ENCODE measurements around the gene SCFD2.
"Not testable (repeated sequence)": the region's sequence is repeated elsewhere in the genome, so short reads cannot be mapped to it uniquely, and the experiment has no call there.

GRCh38 chr4:52992551-52992950 lies 373.3 kb downstream of the SCFD2 start:
- TF ChIP-seq CTCF (IDR thresholded peaks at IDR 0.05; ENCODE audit: low read length); EZH2 (IDR thresholded peaks at IDR 0.05; ENCODE audit: borderline replicate concordance, low read length): not testable (repeated sequence)
